ENCODE data around the gene AVPR2.

AVPR2 gene

DNA sequence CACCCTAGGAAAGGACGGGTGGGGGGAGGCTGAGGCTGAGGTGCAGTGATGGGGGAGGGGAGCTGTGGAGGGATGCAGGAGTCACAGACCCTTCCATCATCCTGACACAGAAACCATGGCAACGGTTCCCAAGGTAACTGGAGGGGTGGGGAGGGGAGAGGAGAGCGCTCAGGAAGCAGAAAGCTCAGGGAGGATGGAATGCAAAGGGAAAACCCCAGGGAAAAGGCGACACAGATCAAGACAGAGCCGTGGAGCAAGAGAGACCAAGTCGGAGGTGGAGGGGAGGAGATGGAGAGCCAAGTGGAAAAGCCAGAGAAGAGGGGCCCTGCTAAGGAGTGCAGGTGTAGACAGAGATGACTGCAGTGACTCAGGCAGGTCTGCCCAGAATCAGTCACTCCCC, 33.0 kb upstream of the AVPR2 start:
- no peak for DNase-seq (ENCODE audit: low read depth in 2 of 2)

DNA sequence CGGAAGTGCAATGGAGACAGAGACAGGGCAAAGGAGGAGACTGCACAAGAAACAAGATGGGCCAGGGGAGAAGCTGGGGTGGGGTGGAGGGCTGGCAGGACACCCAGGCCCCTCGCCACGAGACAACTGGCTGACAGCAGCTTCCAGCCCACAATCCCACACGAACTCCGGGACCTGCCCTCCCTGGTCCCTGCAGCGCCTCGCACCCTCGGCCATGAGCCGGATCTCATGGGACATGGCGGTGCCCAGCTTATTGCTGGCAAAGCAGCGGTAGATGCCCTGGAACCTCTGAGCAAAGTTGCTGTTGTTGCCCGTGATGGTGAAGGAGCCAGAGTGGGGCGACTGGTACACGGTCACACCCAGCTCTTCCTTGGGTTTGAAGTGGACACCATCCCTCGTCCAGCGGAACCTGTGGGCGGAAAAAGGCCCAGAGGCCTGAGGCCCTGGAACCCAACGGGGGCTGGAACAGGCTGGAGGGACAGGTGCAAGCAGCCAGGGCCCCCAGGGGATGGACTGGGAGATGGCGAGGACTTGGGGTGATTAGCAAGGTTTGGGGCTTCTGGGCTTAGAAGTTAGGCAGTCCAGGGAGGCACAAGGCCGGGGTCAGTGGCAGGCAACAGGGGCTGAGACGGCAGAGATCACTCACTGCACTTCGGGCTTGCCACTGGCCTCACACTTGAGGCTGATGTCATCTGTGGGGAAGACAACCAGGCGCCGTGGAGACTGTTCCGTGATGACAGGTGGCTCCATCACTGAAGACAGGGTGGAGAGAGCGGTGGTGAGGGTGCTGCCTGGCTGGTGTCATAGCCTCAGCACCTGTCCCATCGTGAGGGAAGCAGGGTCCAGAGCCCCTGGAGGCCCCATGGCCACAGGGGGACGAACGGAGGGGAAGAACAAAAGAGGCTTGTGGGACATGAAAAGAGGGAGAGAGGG, 32.3 kb upstream of the AVPR2 start:
- no peak for DNase-seq (ENCODE audit: low read depth in 2 of 2)

DNA sequence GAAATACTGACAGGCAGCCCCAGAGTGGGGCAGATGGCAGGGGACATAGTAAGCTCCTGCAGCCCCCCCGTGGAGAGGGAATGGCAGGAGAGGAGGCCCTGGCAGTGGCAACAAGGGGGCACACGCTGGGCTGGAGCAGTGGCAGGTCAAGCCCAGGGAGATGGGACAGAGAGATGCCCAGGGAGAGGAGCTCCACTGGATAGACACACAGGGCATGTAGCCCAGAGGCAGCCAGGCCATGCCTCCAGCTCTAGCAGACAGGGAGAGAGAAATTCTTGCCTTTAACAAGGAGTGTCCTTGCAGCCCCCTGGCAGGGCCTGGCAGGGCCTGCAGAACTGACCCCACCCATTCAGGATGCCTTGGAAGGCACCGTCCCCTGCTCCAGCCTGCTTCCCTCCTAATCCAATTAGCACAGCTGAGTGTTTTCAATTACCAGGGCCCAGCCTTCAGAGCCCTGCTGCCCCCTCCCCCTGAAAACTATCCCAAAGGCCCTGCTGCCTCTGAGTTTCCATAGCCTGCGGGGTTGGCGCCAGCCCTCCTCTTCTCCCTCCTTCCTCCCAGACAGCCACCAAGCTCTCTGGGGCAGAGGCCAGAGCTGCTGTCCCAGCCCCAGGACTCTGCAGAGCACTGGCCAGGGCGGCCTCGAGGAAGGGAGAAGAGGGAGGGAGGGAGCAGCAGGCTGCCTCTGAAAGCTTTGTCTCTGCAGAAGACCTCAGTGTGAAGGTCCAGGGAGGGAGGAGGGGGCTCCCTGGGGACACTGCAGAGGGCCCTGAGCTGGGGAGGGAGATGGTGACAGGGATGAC, 31.0 kb upstream of the AVPR2 start:
- no peak for DNase-seq (ENCODE audit: low read depth in 2 of 2)

DNA sequence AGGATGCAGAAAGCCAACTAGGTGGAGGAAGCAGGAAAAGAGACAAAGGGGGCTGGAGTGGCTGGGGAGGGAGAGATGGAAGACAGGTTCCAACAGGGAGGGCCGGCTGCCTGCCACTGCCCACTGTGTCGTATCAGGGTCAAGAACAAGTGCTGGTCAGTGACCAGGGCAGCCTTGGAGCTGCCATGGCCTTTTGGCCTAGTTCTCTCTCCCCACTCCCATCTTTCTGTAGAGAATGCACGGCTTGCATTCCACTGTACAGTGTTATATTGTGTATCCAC, 30.4 kb upstream of the AVPR2 start:
- DNase-seq (ENCODE audit: low read depth in 2 of 2): no peak

DNA sequence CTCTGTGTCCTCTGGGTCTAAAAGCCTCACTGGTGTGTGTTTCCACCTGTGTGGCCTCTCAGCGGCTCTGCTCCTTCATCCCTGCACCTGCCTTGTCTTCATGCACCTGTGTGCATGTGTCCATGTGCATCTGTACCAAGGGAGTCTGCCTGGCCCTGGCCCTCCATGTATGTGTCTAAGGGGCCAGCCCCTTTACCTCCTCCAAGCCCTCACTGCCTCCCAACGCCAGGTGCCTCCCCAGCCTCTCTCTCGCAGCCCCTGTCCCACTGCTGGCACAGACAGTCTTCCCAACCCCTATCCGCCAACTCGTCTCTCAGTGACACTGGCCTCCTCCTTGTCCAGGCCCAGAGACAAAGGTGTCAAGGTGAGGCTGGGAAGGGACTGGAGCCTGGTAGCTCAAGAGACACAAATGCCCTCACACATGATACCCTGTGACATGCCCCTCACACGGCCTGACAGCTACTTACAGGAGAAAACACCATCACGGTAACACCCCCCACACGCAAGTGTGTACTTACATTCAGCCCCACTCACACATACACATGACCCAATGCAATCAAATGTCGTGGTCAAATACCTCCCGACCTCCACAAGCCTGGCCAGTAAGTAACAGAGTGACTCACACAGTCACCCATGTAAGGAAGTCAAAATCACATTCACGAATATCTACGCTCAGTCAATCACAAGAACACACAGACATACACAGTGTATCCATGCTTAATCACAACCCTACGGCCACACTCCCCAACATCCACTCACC, 29.9 kb upstream of the AVPR2 start:
- no peak for DNase-seq (ENCODE audit: low read depth in 2 of 2)

DNA sequence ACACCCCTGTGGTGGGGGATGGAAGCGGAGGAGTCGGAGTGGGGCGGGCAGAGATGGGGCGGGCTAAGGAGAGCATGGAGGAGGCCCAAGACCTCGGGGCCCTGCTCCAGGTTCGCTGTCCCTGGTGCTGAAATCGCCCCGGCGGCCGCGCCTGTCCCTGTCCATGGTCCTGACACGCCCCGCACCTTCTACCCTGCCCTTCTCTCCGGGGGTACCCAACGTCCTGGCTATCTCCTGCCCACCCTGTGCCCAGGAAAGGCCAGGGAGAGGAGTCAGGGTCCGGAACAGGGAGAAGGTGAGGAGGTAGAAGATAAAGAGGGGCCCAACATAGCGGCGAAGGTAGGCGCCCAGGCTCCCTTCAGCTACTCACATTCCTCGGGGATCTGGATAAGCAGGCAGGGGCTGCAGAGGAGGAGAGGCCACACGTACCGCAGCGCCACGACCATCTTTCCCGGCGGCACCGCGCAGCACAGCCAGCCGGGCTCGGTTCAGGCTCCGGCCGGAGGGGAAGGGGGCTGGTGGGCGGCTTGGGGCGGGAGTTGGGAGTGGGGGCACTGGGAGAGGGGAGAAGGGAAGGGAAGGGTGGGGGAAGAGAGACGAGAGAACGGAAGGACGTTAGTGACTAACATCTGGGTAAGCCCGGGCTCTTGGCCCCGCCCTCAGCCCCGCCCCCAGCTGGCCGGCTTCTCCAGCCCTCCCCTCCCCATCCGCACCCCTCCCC, 28.9 kb upstream of the AVPR2 start:
- peak in 1 of 2 experiments; percentile 3 for DNase-seq (ENCODE audit: low read depth in 2 of 2)

DNA sequence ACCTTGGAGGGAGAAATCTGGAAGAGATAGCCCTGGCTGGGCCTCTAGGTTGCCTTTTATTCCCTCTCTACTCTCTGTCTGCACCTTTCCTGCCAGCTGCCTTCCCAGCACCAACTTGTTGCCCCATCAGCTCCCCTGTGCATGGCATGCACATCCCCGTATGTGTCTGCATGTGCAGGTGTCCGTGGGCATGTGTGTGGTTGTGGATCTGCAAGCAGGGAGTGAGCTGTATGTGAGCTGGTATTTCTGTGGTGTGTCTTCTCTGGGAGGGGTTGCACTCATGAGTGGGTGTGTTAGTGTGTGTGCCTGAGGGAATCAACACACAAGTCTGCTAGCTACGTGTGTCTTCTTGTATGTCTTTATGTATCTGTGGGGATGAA, 28.4 kb upstream of the AVPR2 start:
- DNase-seq (ENCODE audit: low read depth in 2 of 2): no peak

DNA sequence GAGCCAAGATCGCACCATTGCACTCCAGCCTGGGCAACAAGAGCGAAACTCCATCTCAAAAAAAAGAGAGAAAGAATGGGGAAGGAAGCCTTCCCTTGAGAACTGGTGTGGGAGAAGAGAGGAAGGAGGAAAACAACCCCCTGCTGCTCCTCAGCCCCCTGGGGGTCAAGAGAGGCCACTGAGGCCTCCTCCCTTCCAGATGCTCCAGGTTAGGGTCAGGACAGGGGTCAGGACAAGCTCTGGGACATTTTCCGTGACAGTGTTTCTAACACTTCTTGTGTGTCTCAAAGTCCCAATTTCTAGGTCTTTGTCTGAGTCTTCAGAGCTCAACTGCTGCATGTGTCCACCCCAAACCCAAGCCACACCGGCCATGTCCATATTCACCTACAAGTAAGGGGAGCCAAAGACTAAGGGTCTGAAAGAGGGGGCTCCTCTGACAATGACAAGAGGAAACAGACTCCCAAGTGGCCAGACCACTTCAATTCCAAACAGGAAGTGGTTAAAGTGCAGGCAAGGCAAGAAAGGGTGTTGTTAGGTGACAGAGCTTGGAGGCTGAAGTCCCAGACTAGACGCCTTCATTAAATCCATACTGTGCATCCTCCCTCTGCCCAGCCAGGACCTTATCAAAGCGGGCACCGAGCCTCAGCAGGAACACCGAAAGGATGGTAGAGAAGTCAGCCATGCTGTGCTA, 26.8 kb upstream of the AVPR2 start:
- no peak for DNase-seq (ENCODE audit: low read depth in 2 of 2)

DNA sequence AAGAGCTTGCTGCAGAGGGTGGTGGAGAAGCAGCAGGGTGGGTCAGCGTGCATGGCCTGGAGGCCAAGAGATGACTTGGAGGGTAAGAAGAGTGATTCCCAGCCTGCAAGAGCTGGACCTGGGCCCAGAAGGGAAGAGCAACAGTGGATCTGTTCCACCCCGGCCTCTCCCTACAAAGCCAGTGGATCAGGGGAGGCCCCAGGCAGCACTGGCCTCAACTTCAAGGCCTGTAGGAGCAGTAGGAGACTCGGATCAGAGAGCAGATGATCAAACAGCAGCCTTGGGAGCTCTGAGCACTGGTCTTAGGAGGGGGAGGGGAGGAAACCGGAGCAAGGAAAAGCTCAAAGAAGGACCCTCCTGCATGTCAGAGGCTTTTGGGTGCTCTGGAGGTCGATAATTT, 26.1 kb upstream of the AVPR2 start:
- no peak for DNase-seq (ENCODE audit: low read depth in 2 of 2)

DNA sequence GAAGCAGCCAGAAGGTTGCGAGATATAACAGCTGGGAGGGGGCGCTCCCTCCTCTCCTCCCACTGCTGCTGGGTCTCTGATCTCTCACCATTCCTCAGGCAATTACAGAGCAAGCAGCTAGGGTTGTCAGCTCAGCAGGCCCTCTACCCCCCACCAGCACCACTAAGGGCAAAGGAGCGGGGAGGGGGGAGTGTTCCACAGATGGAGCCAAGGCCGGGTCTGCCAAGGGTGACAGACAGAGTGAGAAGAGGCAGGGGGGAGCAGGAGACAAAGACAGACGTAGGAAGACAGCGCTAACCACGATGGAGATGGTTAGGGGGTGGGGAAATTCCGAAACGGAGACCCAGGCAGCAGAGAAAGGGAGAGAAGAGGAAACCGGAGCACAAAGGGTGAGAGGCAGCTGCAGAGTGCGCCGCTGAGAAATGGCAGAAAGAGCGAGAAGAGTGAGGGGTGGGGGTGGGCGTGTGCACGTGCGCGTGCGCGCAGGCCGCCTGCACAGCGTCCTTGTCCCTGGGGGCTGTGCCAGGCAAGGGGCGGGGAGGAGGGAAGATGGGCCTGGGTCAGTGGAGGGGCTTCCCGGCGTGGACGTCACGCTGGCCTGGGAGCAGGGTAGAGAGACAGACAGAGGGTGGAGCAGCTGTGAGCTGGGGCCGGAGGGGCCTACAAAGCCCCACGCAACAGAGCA, 25.4 kb upstream of the AVPR2 start:
- DNase-seq (ENCODE audit: low read depth in 2 of 2): no peak

DNA sequence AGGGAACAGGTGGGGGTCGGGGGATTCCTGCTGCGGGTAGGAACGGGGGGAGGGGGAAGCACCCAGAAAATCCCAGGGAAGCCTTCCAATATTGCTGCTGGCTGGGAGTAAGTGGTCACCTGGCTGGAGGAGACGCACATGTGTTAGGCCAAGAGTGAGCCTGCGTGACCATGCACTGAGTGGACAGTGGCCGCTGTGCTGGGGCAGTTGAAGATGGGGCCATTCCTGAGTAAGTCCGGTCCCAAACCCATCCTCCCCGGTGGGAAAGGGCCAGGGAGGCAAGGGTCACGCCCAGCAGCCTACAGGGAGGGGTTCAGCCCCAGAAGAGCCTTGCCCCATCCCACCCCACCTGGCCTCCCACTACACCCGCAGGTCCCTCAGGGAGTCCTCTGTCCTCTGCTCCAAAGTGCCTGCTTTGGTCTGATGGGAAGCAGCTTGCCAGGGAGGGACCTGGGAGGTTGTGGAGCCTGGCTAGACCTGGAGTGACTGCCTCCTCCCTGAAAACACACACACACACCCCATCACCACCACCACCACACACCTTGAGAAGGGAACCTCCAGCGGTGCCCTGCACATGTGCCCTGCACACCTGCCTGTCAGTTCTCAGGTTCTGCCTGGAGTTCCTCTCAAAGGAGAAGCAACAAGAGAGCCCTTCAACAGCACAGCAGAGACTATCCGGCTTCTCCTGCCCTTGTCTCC, 24.6 kb upstream of the AVPR2 start:
- no peak for DNase-seq (ENCODE audit: low read depth in 2 of 2)

DNA sequence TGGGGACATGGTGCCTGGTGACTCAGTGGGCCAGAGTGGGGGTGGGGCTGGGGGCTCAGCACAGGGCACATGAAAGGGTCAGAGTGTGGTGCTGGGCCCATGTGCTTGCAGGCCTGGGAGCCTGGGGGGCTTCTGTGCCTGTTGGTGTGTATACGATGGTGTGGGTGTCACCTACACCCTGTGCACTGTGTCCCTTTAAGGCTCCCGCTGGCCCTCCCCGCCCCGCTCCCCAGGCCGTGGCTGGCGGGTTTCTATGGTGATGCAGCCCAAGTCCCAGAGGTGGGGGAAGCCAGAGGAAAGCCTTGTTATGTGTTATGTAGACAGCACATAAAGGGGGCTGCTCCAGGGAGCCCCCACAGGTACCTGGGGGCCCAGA, 24.0 kb upstream of the AVPR2 start:
- no peak for DNase-seq (ENCODE audit: low read depth in 2 of 2)

DNA sequence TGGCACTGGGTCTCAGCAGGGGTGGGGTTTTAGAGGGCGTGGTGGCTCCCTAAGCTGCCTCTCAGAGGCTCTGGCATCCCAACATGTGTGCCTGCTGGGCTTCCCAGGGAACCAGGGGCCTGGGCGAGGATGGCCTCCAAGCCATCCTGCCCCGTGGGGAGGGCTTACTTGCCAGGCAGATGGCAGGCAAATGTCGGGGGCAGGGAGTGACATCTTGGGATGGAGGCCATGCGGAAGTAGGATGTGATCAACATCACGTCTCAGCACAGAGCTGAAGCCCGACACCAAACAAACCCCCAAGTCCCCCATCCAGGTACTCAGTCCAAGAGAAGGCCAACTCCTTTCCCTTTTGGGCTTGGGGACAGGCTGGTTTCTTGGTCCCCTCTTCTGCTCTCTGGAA, 23.2 kb upstream of the AVPR2 start:
- no peak for DNase-seq (ENCODE audit: low read depth in 2 of 2)

DNA sequence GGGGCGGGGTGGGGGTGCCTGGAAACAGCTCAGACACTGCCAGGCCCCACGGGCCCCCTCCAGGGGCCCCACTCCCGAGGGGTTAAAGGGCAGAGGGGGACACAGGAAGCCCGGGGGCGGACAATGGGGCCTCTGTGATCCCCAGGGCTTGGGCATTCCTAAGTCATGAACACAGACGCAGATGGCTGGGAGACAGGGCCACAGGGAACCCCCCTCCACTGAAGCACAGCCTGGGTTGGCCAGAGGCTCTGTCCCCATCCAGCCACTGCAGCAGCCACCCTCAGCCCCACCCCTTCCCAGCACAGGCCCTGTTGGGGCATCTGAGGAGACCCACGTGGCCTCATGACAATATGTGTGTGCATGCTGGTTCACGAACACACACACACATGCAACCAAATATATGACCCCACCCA, 22.4 kb upstream of the AVPR2 start:
- no peak for DNase-seq (ENCODE audit: low read depth in 2 of 2)

DNA sequence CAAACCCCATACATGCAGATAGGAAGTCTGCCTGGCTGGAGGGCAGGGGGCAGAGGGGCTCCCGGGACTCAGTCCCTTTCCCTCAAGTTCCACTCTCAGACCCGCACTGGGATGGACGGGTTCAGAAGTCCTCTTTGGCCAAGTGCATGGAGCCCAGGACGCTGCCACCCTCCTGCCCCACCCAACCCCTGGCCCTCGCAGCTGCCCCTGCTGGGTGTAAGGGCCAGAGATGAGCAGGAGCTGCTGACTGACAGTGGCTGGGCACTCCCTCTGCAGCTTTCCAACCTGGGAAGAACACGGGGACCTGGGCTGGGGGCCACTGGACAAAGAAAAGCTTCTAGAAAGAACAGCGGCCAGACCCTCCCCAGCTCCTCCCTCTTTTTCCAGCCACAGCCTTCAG, 21.9 kb upstream of the AVPR2 start:
- DNase-seq (ENCODE audit: low read depth in 2 of 2): no peak

DNA sequence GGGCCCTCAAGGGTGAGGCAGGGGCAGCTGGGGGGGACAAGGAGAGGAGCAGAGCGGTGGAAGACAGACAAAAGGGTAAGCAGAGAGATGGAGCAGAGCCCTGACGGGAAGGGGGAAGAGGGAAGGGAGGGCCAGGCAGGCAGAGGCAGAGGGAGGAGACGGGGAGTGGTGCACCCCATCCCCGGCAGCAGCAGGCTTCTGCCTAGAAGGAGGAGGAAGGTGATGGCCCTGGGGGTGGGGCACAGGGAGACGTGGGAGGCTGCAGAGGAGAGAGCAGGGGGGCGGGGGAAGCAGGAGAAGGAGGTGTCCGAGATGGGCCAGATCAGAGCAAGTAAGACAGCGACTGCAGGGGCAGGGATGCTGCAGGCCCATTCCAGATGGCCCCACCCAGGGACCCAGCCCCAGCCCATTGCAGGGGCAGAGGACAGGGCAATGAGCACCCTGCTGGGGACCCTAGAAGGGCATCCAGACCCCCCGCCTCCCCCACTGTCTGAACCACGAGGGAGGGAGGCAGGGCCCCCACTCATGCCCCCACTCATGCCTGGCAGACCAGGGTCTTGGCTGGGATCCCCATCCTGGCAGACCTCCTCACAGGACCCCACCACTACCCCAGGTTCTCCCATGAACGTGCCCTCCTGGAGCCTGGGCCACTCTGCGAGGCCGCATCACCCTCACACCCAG, 21.2 kb upstream of the AVPR2 start:
- no peak for DNase-seq (ENCODE audit: low read depth in 2 of 2)

DNA sequence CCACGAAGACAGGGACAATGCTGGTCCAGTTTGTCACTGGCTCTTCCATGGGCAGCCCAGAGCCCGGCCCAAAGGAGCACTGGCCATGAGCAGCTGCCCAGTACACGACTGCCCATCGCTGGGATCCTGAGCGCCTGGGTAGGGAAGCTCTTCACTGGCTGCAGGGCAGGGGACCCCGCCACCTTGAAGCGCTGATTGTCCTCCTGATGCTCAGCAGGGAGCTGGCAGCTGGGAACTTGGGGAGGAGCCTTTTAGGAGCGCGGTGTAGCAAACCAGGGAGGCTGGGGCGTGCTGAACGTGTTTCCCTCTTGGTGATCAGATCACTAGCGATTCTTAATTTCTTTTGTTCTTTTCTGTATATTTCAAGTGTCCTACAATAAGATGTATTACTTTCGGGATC, 20.3 kb upstream of the AVPR2 start:
- no peak for DNase-seq (ENCODE audit: low read depth in 2 of 2)

DNA sequence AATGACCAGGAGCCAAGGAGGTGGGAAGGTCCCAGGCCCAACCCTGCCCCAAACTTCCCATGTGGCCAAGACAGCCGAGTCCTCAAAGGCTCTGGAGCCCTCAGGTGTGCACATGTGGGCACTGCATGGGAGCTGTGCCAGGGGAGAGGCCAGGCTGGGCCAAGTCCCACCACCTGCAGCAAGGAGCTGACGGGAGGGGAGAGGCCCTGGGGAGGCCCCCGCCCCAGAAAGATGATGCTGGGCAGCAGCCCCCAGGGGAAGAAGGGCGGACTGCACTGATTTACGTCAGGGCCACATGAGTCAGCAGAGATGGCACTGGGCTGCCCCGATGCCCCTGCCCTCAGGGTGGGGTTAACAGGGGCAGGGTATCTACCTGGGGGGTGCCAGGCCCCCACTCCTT, 19.9 kb upstream of the AVPR2 start:
- DNase-seq (ENCODE audit: low read depth in 2 of 2): no peak

DNA sequence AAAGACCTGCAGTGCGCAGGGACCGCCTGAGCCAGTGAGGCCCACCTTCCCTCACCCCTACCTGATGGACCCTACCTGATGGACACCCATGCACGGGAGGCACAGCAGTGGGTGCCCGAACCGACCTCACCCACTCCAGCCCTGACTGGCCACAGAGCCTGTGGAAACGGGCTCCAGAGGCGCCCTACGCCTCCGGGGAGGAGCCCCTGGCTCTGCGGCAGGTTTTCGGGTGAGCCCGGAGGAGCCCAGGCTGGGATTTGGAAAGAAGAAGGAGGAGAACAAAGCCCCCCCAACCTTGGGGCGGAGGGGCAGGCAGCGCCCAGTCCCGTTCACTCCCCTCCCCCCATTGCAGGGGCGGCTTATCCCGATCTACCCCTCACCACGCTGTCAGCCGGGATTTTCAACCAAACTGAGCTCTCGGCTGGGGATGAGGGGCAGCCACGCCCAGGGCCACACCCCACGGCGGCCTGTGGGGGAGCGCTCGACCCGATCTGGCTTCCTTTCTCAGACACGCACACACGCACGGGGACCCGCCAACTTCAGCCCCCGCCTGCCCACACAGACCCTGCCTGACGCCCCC, 19.2 kb upstream of the AVPR2 start:
- DNase-seq (ENCODE audit: low read depth in 2 of 2): no peak

Measured in fibroblast of skin of left quadriceps (primary cell).